Activated T-cell treated with anti-CD3 and anti-CD28 coated beads, Interleukin-2, amount 50 U/mL, for 24 hours (primary cell): ENCODE results near the gene XAB2.

Source experiments
- DNase-seq: peaks from one replicate; pipeline ENCODE4 v3.0.0-alpha.2; 2020
- H3K27ac Mint-ChIP-seq: 2 replicates; pipeline ENCODE4 v1.8.0; 2020; ENCODE audit warnings: mild to moderate bottlenecking, mixed read lengths
- H3K27me3 Mint-ChIP-seq: 2 replicates; pipeline ENCODE4 v1.8.0; 2020; ENCODE audit warnings: mixed read lengths
- H3K36me3 Mint-ChIP-seq: 2 replicates; pipeline ENCODE4 v1.8.0; 2020; ENCODE audit warnings: low read depth, mixed read lengths
- H3K4me1 Mint-ChIP-seq: 2 replicates; pipeline ENCODE4 v1.8.0; 2020; ENCODE audit warnings: low read depth, mixed read lengths
- H3K4me3 Mint-ChIP-seq: 2 replicates; pipeline ENCODE4 v1.8.0; 2020; ENCODE audit warnings: mild to moderate bottlenecking, moderate library complexity, mixed read lengths
- H3K9me3 Mint-ChIP-seq: 2 replicates; pipeline ENCODE4 v1.8.0; 2020; ENCODE audit warnings: mixed read lengths

XAB2 gene

DNA sequence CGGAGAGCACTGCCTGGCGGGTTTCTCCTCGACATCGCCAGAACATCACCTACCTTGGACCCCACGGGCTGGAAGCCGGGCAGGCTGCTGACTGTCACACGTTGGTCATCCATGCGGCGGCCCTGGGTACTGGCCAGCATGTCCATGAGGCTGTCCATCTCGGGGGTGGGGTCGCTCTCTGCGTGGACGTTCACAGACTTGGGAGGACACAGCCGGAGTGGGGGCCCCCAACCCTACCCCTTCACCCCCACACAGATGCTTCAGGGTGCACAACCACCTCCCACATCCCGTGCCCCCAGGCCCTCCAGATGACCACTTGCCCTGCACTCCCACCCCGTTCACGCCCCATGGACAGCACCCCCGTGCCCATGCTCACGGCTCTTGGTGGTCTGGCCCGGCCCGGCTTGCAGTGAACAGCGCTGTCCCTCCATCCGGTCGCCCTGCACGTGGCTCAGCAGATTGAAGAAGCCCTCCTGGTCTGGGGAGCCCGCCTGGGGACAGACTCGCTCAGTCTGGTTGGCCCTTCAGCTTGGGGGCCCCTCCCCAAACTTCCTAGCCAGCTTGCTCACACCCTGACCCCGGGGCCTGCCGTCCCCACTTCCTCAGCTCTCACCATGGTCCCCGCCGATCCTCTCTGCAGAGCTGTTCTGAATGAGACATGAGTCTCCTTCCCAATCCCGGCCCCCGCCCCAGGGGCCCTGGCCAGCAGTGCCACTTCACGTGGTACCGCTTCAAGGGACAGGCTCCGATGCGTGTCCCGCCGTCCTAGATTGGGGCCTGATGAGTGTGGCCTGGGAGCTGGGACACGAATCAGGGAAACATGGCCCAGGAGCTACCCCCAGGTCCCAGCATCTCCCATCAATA, 3.2 kb upstream of the XAB2 start:
- Mint-ChIP-seq H3K4me1 (peaks cover 43% of the 10 kb centered on the region), H3K27ac (peak overlapping the region; percentile 52), H3K27me3 (no peaks in the 10 kb centered on the region), H3K4me3 (no peak overlapping the region), H3K36me3 (peaks cover 44% of the 10 kb centered on the region), H3K9me3 (no peaks in the 10 kb centered on the region)
- no peak for DNase-seq

DNA sequence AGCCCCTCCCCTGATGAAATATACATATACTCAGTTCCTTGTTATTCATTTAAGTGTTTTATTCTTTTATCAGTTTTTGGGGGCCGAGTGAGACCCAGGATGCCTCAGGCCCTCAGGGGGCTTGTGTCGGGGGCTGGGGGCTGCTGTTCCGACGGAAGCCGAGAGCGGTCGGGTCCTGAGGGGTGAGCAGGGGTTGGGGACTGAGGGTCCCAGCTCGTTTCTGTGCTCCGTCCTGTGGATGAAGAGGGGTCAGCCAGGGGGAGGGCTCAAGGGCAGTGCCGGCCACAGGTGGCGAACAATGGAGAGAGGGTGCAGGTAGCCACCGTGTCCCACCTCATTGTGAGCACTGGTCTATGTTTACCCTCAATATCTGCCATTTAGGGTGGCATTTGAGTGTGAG, 2.2 kb upstream of the XAB2 start:
- H3K4me3 Mint-ChIP-seq = peak overlapping the region; percentile 8
- peaks cover 47% of the 10 kb centered on the region for H3K4me1 Mint-ChIP-seq
- no peak for DNase-seq
- H3K9me3 Mint-ChIP-seq = no peaks in the 10 kb centered on the region
- peaks cover 52% of the 10 kb centered on the region for H3K36me3 Mint-ChIP-seq
- no peaks in the 10 kb centered on the region for H3K27me3 Mint-ChIP-seq
- H3K27ac Mint-ChIP-seq = no peak overlapping the region

DNA sequence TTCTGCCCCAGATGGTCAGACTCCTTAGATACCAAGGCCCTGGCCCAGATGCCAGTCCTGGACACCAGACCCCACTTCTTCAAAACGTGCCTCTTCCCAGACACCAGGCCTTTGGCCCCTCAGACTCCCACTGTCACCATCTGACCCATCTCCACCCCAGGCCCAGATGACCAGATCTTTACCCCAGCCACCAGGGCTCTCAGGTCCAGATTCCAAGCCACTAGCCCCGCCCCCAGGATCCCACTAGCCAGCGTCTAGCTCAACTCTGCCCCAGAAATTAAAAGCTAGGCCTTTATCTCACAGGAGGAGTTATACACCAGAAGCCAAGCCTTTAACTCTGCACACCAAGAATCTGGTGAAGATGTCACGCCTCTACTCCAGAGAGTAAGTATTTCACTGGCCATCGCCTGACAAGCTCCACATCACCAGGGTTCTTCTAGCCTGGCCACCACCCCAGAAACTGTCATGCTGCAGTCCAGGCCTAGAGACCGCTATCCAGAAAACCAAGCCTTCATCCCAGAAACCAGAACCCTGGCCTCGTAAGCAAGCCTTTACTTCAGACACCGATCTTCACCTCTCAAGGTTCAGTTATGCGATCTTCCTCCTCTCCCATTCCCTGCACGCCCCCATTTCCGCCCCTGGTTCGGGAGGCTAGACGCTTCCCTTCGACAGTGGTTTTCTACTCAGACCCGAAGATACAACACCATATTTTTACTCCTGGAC, 595 bp downstream of the XAB2 start:
- H3K36me3 Mint-ChIP-seq = peaks cover 74% of the 10 kb centered on the region
- H3K9me3 Mint-ChIP-seq = no peaks in the 10 kb centered on the region
- no peaks in the 10 kb centered on the region for H3K27me3 Mint-ChIP-seq
- DNase-seq = no peak
- H3K4me3 Mint-ChIP-seq = peak overlapping the region; percentile 98
- H3K4me1 Mint-ChIP-seq = peaks cover 36% of the 10 kb centered on the region
- H3K27ac Mint-ChIP-seq = peak overlapping the region; percentile 99

GRCh38 chr19:7627166-7627565, 2.2 kb downstream of the XAB2 start:
- Mint-ChIP-seq H3K27ac (no peak overlapping the region), H3K36me3 (peaks cover 76% of the 10 kb centered on the region), H3K27me3 (no peaks in the 10 kb centered on the region), H3K4me1 (peaks cover 36% of the 10 kb centered on the region), H3K9me3 (no peaks in the 10 kb centered on the region), H3K4me3 (no peak overlapping the region)
- no peak for DNase-seq

GRCh38 chr19:7625763-7626372, 3.5 kb downstream of the XAB2 start:
- no peak overlapping the region for H3K27ac Mint-ChIP-seq
- H3K4me3 Mint-ChIP-seq = no peak overlapping the region
- DNase-seq = no peak
- H3K9me3 Mint-ChIP-seq = no peaks in the 10 kb centered on the region
- no peaks in the 10 kb centered on the region for H3K27me3 Mint-ChIP-seq
- H3K36me3 Mint-ChIP-seq = peaks cover 82% of the 10 kb centered on the region
- peaks cover 33% of the 10 kb centered on the region for H3K4me1 Mint-ChIP-seq

DNA sequence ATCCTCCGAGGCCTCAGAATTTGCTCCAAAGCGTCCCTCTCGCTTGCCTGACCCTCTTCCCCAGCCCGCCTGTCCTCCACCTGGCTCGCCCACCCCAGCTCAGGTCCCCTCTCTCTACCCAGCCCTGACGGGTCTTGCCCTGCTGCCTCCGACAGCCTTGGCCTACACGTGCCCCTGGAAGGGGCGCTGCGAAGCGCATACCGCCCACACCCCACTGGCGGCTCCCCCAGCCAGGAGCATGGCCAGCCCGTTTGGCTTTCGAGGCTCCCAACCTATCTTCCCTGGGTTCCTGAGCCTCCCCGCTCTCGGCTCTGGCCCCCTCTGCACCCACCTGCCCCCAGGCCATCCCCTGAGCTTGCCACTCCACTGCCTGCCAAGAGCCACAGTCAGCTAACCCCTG, 4.5 kb downstream of the XAB2 start:
- no peak for DNase-seq
- H3K4me1 Mint-ChIP-seq = peaks cover 25% of the 10 kb centered on the region
- no peaks in the 10 kb centered on the region for H3K27me3 Mint-ChIP-seq
- no peak overlapping the region for H3K4me3 Mint-ChIP-seq
- no peaks in the 10 kb centered on the region for H3K9me3 Mint-ChIP-seq
- H3K36me3 Mint-ChIP-seq = peaks cover 85% of the 10 kb centered on the region
- no peak overlapping the region for H3K27ac Mint-ChIP-seq

GRCh38 chr19:7623725-7624603, 5.4 kb downstream of the XAB2 start:
- no peaks in the 10 kb centered on the region for H3K27me3 Mint-ChIP-seq

GRCh38 chr19:7622933-7623685, 6.2 kb downstream of the XAB2 start:
- Mint-ChIP-seq H3K9me3 (no peaks in the 10 kb centered on the region), H3K4me3 (no peak overlapping the region), H3K36me3 (peaks cover 84% of the 10 kb centered on the region), H3K27me3 (no peaks in the 10 kb centered on the region), H3K27ac (no peak overlapping the region), H3K4me1 (peaks cover 10% of the 10 kb centered on the region)
- no peak for DNase-seq

More at GRCh38 chr19:7623725-7624603, 5.4 kb downstream of the XAB2 start:
- H3K27ac Mint-ChIP-seq = no peak overlapping the region
- no peak for DNase-seq
- peaks cover 19% of the 10 kb centered on the region for H3K4me1 Mint-ChIP-seq
- H3K4me3 Mint-ChIP-seq = no peak overlapping the region
- no peaks in the 10 kb centered on the region for H3K9me3 Mint-ChIP-seq
- peaks cover 82% of the 10 kb centered on the region for H3K36me3 Mint-ChIP-seq

DNA sequence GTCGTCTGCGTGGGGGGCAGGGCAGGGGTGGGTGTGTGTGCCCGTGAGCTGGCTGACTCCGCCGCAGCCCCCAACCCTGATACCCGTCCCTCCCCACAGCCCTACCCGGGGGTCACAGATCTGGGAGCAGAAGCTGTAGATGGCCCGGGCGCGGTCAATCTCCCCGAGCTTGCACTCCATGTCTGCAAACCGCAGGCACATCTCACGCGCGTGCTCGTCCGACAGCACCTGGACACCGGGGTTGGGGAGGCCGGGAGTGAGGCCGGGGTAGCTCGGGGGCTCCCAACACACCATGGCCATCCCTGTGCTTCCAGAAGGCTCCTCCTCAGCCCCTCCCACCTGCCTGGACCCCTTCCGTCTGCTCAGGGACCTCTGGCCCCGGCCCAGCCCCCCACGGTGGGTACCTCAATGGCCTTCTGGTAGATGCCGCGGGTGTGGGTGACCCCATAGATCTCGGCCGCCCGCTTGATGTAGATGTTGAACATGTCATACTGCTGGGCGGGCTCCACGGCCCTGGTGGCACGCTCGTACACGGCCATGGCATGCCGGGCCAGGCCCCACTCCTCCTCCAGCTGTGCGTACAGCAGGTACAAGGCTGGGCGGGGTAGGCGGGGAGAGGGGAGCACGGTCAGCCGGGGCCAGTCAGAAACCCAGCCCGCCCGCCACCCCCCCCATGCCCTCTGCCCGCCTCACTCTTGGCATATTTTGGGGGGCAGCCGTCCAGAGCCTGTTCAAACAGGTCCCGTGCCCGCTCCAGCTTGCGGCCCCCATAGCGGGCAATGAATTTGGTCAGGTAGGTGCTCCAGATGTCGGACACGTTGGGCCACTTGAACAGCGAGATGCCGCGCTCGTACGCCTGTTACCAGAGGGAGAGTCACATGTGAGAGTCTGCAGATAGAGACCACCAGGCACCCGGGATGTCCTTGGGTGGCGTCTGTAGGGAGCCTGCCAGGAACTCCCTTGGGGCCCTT, 8.6 kb downstream of the XAB2 start:
- no peak for DNase-seq
- H3K9me3 Mint-ChIP-seq = no peaks in the 10 kb centered on the region
- H3K27me3 Mint-ChIP-seq = no peaks in the 10 kb centered on the region
- H3K36me3 Mint-ChIP-seq = peaks cover 81% of the 10 kb centered on the region
- H3K4me3 Mint-ChIP-seq = no peak overlapping the region
- H3K27ac Mint-ChIP-seq = no peak overlapping the region
- no peaks in the 10 kb centered on the region for H3K4me1 Mint-ChIP-seq

- Mint-ChIP-seq H3K27ac (no peak overlapping the region), H3K9me3 (no peaks in the 10 kb centered on the region), H3K4me1 (no peaks in the 10 kb centered on the region), H3K27me3 (no peaks in the 10 kb centered on the region), H3K4me3 (no peak overlapping the region), H3K36me3 (peaks cover 74% of the 10 kb centered on the region)
- DNase-seq = no peak
Observed at GRCh38 chr19:7619671-7620441, 9.5 kb downstream of the XAB2 start.

GRCh38 chr19:7618771-7619510, 10.4 kb downstream of the XAB2 start:
- Mint-ChIP-seq H3K27ac (no peak overlapping the region), H3K36me3 (peaks cover 65% of the 10 kb centered on the region), H3K9me3 (no peaks in the 10 kb centered on the region), H3K4me3 (no peak overlapping the region), H3K27me3 (no peaks in the 10 kb centered on the region), H3K4me1 (no peaks in the 10 kb centered on the region)
- DNase-seq = no peak

DNA sequence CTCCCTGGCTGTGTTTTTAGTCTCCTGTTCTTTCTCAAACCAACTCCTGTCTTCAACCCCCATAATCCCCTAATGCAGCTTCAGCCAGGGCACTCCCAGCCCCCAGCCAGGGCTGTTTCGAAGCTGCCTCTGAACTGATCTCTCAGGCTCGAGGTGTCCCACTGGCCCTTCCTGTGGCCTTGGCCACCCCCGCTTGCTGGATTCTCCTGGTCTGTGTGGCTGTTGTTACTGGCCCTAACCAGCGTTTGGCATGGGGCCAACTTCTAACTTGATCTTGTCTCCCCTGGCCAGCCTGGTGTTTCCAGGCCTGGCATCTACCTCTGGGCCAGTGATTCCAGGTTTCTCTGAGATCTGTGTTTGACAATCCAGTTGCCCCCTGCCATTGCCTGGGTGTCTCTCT, 11.0 kb downstream of the XAB2 start:
- H3K9me3 Mint-ChIP-seq = no peaks in the 10 kb centered on the region
- H3K4me1 Mint-ChIP-seq = no peaks in the 10 kb centered on the region
- peaks cover 59% of the 10 kb centered on the region for H3K36me3 Mint-ChIP-seq
- H3K27ac Mint-ChIP-seq = no peak overlapping the region
- no peaks in the 10 kb centered on the region for H3K27me3 Mint-ChIP-seq
- H3K4me3 Mint-ChIP-seq = no peak overlapping the region
- DNase-seq = no peak
